ENCODE data around the gene AQP12A.

DNA sequence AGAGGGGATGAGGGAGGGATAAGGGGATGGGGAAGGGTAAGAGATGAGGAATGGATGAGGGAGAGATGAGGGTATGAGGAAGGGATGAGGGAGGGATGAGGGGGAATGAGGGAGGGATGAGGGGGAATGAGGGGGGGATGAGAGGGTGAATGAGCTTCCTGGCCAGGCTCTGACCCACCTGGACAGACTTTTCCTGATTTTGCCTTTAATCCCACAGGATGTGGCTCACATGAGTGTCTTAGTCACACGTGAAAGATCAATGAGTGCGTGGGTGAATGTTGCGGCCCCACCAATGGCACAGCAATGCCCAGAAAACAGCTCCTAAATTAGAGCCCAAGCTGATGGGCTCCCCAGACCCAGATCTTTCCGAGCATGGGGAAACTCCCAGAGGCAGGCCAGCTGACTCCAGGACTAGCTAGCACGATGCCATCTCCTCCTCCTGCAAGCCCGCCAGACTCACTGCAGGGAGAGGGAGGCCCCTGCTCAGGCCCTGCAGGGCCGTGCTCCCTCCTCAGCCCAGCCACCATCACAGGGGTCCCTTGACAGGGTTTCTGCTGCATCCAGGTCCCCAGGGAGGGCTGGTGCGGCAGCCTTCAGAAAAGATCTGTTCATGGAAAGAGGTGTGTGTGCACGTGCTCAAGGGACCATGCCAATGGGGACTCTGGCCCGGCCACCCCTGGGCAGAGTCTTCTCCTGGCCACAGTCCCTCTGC, 41.4 kb downstream of the AQP12A start:
- TF ChIP-seq, protein P1, sequence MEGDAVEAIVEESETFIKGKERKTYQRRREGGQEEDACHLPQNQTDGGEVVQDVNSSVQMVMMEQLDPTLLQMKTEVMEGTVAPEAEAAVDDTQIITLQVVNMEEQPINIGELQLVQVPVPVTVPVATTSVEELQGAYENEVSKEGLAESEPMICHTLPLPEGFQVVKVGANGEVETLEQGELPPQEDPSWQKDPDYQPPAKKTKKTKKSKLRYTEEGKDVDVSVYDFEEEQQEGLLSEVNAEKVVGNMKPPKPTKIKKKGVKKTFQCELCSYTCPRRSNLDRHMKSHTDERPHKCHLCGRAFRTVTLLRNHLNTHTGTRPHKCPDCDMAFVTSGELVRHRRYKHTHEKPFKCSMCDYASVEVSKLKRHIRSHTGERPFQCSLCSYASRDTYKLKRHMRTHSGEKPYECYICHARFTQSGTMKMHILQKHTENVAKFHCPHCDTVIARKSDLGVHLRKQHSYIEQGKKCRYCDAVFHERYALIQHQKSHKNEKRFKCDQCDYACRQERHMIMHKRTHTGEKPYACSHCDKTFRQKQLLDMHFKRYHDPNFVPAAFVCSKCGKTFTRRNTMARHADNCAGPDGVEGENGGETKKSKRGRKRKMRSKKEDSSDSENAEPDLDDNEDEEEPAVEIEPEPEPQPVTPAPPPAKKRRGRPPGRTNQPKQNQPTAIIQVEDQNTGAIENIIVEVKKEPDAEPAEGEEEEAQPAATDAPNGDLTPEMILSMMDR (IDR thresholded peaks at IDR 0.05): no peak
- TF ChIP-seq EZH2 (IDR thresholded peaks at IDR 0.05): no peak
